ENCODE measurements around the gene SLF1.

DNA sequence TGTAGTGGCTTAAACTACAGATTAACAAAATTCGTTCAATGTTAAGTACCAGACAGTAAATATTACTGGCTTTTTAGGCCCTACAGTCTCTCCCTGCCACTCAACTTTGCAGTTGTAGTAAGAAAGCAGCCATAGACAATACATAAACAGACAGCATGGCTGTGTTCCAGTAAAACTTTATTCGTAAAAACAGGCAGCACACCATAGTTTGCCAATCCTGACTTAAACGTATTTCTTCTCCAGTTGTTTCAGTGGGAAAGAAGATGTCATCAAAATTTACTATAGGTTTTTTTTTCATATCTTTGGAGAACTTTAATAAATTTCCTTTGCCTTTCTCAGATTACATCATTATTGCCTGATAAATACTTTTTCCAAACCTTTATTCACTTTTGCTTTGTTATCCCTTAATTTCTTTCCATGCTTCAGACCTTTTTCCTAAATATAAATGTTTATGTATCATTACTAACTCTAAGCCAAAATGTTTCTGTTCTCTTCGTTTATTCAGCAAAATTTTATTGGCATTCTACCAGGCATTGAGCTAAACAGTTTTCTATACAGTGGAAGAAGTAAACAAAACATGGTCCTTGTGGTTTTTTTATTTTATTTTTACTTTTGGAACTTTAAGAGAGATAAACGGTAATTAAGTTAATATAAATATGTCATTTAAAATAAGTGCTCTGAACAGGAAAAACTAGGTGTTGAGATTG is 64.5 kb downstream of the SLF1 start:
- TF ChIP-seq, protein P1, sequence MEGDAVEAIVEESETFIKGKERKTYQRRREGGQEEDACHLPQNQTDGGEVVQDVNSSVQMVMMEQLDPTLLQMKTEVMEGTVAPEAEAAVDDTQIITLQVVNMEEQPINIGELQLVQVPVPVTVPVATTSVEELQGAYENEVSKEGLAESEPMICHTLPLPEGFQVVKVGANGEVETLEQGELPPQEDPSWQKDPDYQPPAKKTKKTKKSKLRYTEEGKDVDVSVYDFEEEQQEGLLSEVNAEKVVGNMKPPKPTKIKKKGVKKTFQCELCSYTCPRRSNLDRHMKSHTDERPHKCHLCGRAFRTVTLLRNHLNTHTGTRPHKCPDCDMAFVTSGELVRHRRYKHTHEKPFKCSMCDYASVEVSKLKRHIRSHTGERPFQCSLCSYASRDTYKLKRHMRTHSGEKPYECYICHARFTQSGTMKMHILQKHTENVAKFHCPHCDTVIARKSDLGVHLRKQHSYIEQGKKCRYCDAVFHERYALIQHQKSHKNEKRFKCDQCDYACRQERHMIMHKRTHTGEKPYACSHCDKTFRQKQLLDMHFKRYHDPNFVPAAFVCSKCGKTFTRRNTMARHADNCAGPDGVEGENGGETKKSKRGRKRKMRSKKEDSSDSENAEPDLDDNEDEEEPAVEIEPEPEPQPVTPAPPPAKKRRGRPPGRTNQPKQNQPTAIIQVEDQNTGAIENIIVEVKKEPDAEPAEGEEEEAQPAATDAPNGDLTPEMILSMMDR (IDR thresholded peaks at IDR 0.05; ENCODE audit: borderline replicate concordance, extremely low read depth, low read length, poor library complexity, severe bottlenecking): no peak
- TF ChIP-seq EZH2 (IDR thresholded peaks at IDR 0.05; ENCODE audit: borderline replicate concordance, low read depth, low read length, severe bottlenecking): no peak

Data from DND-41 (cell line).